Stimulated activated CD8-positive, alpha-beta memory T cell treated with anti-CD3 and anti-CD28 coated beads, Interleukin-12 subunit alpha, Interleukin-12 subunit beta, amount 100 ng/mL, for 24 hours (primary cell): ENCODE data around the gene RNFT2.
"Not testable (repeated sequence)": the region's sequence is repeated elsewhere in the genome, so short reads cannot be mapped to it uniquely, and the experiment has no call there.

Source experiments
- DNase-seq: peaks from one replicate; pipeline ENCODE4 v3.0.0-alpha.2; 2020; ENCODE audit errors: extremely low read depth

RNFT2 gene

GRCh38 chr12:116710370-116711150, 27.6 kb upstream of the RNFT2 start:
- no peak for DNase-seq

- no peak for DNase-seq
Measured at GRCh38 chr12:116712458-116713303, 25.4 kb upstream of the RNFT2 start.

GRCh38 chr12:116713527-116713926, 24.6 kb upstream of the RNFT2 start:
- no peak for DNase-seq

- no peak for DNase-seq
Measured at GRCh38 chr12:116714175-116714574, 23.9 kb upstream of the RNFT2 start.

- no peak for DNase-seq
Measured at GRCh38 chr12:116717466-116718437, 20.4 kb upstream of the RNFT2 start.

- DNase-seq: no peak
Measured at GRCh38 chr12:116718655-116719454, 19.3 kb upstream of the RNFT2 start.

GRCh38 chr12:116719731-116720528, 18.2 kb upstream of the RNFT2 start:
- no peak for DNase-seq

- no peak for DNase-seq
Measured at GRCh38 chr12:116722245-116722644, 15.9 kb upstream of the RNFT2 start.

GRCh38 chr12:116726694-116727093, 11.4 kb upstream of the RNFT2 start:
- no peak for DNase-seq

GRCh38 chr12:116727261-116727660, 10.9 kb upstream of the RNFT2 start:
- DNase-seq: no peak

GRCh38 chr12:116727891-116728290, 10.2 kb upstream of the RNFT2 start:
- no peak for DNase-seq

GRCh38 chr12:116731801-116732200, 6.3 kb upstream of the RNFT2 start:
- DNase-seq: no peak

- DNase-seq: no peak
Measured at GRCh38 chr12:116734156-116734768, 3.9 kb upstream of the RNFT2 start.

GRCh38 chr12:116735084-116735483, 3.0 kb upstream of the RNFT2 start:
- DNase-seq: no peak

- no peak for DNase-seq
Measured at GRCh38 chr12:116735951-116736599, 2.0 kb upstream of the RNFT2 start.

- DNase-seq: no peak
Measured at GRCh38 chr12:116736962-116737773, 947 bp upstream of the RNFT2 start.

GRCh38 chr12:116739381-116739887, 1.3 kb downstream of the RNFT2 start:
- DNase-seq: no peak

GRCh38 chr12:116742787-116743186, 4.7 kb downstream of the RNFT2 start:
- DNase-seq: not testable (repeated sequence)
